ENCODE data around the gene SFT2D3. TPM values are rescaled to one million over a fixed set of nuclear protein-coding genes. Genes with fewer than 3 reads are reported as not detected.

The SFT2D3 gene
- total RNA-seq, 1 experiment from 2014 or later: 3.1 TPM

DNA sequence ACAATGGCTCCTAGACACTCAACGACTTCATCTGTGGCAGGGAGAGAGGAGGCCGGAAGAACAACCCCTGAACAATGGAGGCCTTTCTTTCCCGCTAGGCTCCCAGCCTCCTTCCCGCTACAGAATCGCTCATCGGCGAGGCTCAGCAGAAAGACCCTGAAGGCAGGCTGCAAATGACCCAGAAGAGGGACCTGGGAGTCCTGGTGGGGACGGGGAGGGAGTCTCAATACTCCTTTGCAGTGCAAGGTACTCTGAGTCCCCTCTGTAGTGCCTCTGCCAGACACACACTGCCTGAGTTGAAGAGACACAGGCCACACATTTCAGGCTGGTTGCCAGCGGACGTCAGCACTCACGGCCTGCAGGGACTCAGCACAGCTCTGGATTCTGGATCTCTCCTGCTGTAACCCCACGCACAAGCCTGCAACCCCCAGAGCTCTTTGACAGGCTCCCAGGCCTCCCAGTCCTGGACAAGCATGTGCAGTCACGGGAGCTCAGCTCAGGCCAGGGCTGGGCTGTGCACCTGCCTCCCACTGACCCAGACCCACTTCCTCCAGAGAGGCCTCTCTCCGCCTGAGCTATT lies 49.2 kb upstream of the SFT2D3 start:
- H3K4me1 ChIP-seq (ENCODE audit: control insufficient read depth in 1 of 2, insufficient read depth in 2 of 2, low read length in 2 of 2): peaks cover 2 to 23% of the 10 kb centered on the region in 2 experiments; a peak in 3 of 4 replicates
- RAD21 ChIA-PET (ENCODE audit: low non-redundant PET in 1 of 2, low total read pairs in 2 of 2, uncharacterized antibody in 2 of 2, unreplicated experiment in 2 of 2): no interaction called here
- H4K20me1 ChIP-seq (ENCODE audit: insufficient read depth): no peaks in the 10 kb centered on the region
- ATAC-seq: no peak
- H3K36me3 ChIP-seq (ENCODE audit: control insufficient read depth in 1 of 2, insufficient read depth in 2 of 2, low read length in 2 of 2): no peaks in the 10 kb centered on the region
- no peak overlapping the region for H3K4me3 ChIP-seq (replicated peaks in 1 of 2; ENCODE audit: low read depth in 1 of 2, low read length in 2 of 2)
- no peak overlapping the region for H3K27ac ChIP-seq (ENCODE audit: low read depth, low read length)
- H2AFZ ChIP-seq (ENCODE audit: low read depth, low read length, poor library complexity, severe bottlenecking): no peak overlapping the region
- TF ChIP-seq EZH2 (IDR thresholded peaks at IDR 0.05) (no peak), CTCF (IDR thresholded peaks at IDR 0.05 in 2 of 3, conservative IDR thresholded peaks at IDR 0.05 in 1 of 3; ENCODE audit: borderline replicate concordance in 1 of 3, insufficient read depth in 1 of 3, low read depth in 2 of 3, low read length in 2 of 3) (no peak), SIN3A (IDR thresholded peaks at IDR 0.05; ENCODE audit: low read depth) (no peak), ATF3 (IDR thresholded peaks at IDR 0.05) (no peak), POLR2A (IDR thresholded peaks at IDR 0.05; ENCODE audit: borderline replicate concordance, extremely low read depth, insufficient read depth, insufficient read length) (no peak), ZFX (IDR thresholded peaks at IDR 0.05) (no peak), SRF (IDR thresholded peaks at IDR 0.05; ENCODE audit: low read depth) (no peak), POLR2AphosphoS5 (IDR thresholded peaks at IDR 0.05; ENCODE audit: low read depth, low read length) (no peak), TCF7L2 (IDR thresholded peaks at IDR 0.05; ENCODE audit: borderline replicate concordance, extremely low read depth, insufficient read depth, insufficient read length) (no peak), SP1 (IDR thresholded peaks at IDR 0.05; ENCODE audit: low read depth) (no peak), CBX3 (IDR thresholded peaks at IDR 0.05; ENCODE audit: low read depth) (no peak), MAX (IDR thresholded peaks at IDR 0.05) (no peak), CEBPB (IDR thresholded peaks at IDR 0.05; ENCODE audit: low read depth) (no peak), EZH2phosphoT487 (IDR thresholded peaks at IDR 0.05; ENCODE audit: borderline replicate concordance) (no peak), ZNF274 (IDR thresholded peaks at IDR 0.05; ENCODE audit: low read depth, low read length) (no peak), JUND (IDR thresholded peaks at IDR 0.05) (no peak), ELF1 (IDR thresholded peaks at IDR 0.05; ENCODE audit: borderline replicate concordance, low read depth) (no peak), RAD21 (IDR thresholded peaks at IDR 0.05; ENCODE audit: low read depth) (no peak)
- TF ChIP-seq, protein P1, sequence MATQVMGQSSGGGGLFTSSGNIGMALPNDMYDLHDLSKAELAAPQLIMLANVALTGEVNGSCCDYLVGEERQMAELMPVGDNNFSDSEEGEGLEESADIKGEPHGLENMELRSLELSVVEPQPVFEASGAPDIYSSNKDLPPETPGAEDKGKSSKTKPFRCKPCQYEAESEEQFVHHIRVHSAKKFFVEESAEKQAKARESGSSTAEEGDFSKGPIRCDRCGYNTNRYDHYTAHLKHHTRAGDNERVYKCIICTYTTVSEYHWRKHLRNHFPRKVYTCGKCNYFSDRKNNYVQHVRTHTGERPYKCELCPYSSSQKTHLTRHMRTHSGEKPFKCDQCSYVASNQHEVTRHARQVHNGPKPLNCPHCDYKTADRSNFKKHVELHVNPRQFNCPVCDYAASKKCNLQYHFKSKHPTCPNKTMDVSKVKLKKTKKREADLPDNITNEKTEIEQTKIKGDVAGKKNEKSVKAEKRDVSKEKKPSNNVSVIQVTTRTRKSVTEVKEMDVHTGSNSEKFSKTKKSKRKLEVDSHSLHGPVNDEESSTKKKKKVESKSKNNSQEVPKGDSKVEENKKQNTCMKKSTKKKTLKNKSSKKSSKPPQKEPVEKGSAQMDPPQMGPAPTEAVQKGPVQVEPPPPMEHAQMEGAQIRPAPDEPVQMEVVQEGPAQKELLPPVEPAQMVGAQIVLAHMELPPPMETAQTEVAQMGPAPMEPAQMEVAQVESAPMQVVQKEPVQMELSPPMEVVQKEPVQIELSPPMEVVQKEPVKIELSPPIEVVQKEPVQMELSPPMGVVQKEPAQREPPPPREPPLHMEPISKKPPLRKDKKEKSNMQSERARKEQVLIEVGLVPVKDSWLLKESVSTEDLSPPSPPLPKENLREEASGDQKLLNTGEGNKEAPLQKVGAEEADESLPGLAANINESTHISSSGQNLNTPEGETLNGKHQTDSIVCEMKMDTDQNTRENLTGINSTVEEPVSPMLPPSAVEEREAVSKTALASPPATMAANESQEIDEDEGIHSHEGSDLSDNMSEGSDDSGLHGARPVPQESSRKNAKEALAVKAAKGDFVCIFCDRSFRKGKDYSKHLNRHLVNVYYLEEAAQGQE (IDR thresholded peaks at IDR 0.05; ENCODE audit: low read depth): no peak
- H3K27me3 ChIP-seq (ENCODE audit: insufficient read depth, low read length): no peaks in the 10 kb centered on the region
- no peak overlapping the region for H3K4me2 ChIP-seq (ENCODE audit: low read length)
- no peak for DNase-seq (ENCODE audit: low read depth, low spot score)
- intact Hi-C loops (cut with micrococcal nuclease): no loop called here
- H3K9me2 ChIP-seq (ENCODE audit: insufficient read depth): no peaks in the 10 kb centered on the region
- no peaks in the 10 kb centered on the region for H3K79me2 ChIP-seq (ENCODE audit: insufficient read depth, low read length)
- no peaks in the 10 kb centered on the region for H3K9me3 ChIP-seq (ENCODE audit: control insufficient read depth in 1 of 2, insufficient read depth in 1 of 2, low read depth in 1 of 2, low read length in 2 of 2)
- CTCF ChIA-PET: interaction anchor here (1.5 to 5.8 kb wide), 2 partner anchors 61 kb away, joined by 10 to 97 read pairs; no protein-coding TSS in a partner anchor
- POLR2A ChIA-PET: no interaction called here
- no peak overlapping the region for H3K9ac ChIP-seq (ENCODE audit: low read length)
- no TSS peak for BruUV-seq (replicated peaks)

Data from HCT116 (cell line).